ENCODE measurements around the gene KIAA1210. TPM values are rescaled to one million over a fixed set of nuclear protein-coding genes. Genes with fewer than 3 reads are reported as not detected.

Gene KIAA1210
- total and polyA plus RNA-seq, 2 experiments from 2014 or later = not detected

GRCh38 chrX:119069128-119069527 lies 58.5 kb downstream of the KIAA1210 start:
- Histone ChIP-seq H3K27me3 (ENCODE audit: insufficient read depth) (no peaks in the 10 kb centered on the region), H3K27ac (ENCODE audit: low read depth) (no peak overlapping the region), H3K9me2 (ENCODE audit: insufficient read depth) (no peaks in the 10 kb centered on the region), H4K20me1 (replicated peaks; ENCODE audit: insufficient read depth) (no peaks in the 10 kb centered on the region), H3K4me3 (no peak overlapping the region), H3K4me2 (no peak overlapping the region), H3K79me2 (replicated peaks; ENCODE audit: insufficient read depth) (no peaks in the 10 kb centered on the region), H3K36me3 (ENCODE audit: insufficient read depth) (no peaks in the 10 kb centered on the region), H2AFZ (no peak overlapping the region), H3K4me1 (ENCODE audit: insufficient read depth) (no peaks in the 10 kb centered on the region), H3F3A (replicated peaks; ENCODE audit: low read depth) (no peaks in the 10 kb centered on the region)
- Mint-ChIP-seq H3K27me3 (ENCODE audit: insufficient read depth, low read depth, poor library complexity) (peaks cover 2% of the 10 kb centered on the region), H3K27ac (no peak overlapping the region), H3K9me3 (no peaks in the 10 kb centered on the region), H3K4me3 (no peak overlapping the region), H3K4me1 (no peaks in the 10 kb centered on the region), H3K36me3 (ENCODE audit: low read depth) (no peaks in the 10 kb centered on the region)
- TF ChIP-seq ZNF462 (CRISPR knock-in tag; IDR thresholded peaks at IDR 0.05) (no peak), ETS1 (IDR thresholded peaks at IDR 0.05) (no peak), REST (IDR thresholded peaks at IDR 0.05; ENCODE audit: unreplicated experiment) (no peak), ZNF331 (CRISPR knock-in tag; IDR thresholded peaks at IDR 0.05; ENCODE audit: low read depth) (no peak), NANOG (IDR thresholded peaks at IDR 0.05; ENCODE audit: borderline replicate concordance) (no peak)
- ATAC-seq = no peak
- DNase-seq (ENCODE audit: low spot score) = no peak

Data from GM23338 (cell line).